ENCODE measurements around the gene ITFG1. TPM values are rescaled to one million over a fixed set of nuclear protein-coding genes. Genes with fewer than 3 reads are reported as not detected.

ITFG1 gene
- total RNA-seq, 1 experiment from 2014 or later = 38.2 TPM

- ChIA-PET POLR2A (no interaction called here), CTCF (interaction anchor here (0.7 kb wide), 1 partner anchor 12 kb away, joined by 3 read pairs; no protein-coding TSS in a partner anchor)
- Mint-ChIP-seq H3K27ac (ENCODE audit: unreplicated experiment) (no peak overlapping the region), H3K9me3 (ENCODE audit: unreplicated experiment) (no peaks in the 10 kb centered on the region), H3K4me1 (ENCODE audit: low read depth, unreplicated experiment) (peaks cover 7% of the 10 kb centered on the region), H3K36me3 (ENCODE audit: insufficient read depth, unreplicated experiment) (peaks cover 12% of the 10 kb centered on the region), H3K27me3 (ENCODE audit: insufficient read depth, unreplicated experiment) (no peaks in the 10 kb centered on the region), H3K4me3 (ENCODE audit: unreplicated experiment) (no peak overlapping the region)
- intact Hi-C loops (cut with micrococcal nuclease; ENCODE audit: unreplicated experiment) = no loop called here
- no peaks in the 10 kb centered on the region for H3K36me3 ChIP-seq (ENCODE audit: control insufficient read depth, insufficient read depth, low read length)
- TF ChIP-seq CTCF (IDR thresholded peaks at IDR 0.05; ENCODE audit: insufficient read depth in 1 of 2, low read depth in 1 of 2, low read length in 1 of 2, severe bottlenecking in 1 of 2, unreplicated experiment in 1 of 2) = no peak
- no peak for DNase-seq
- no peaks in the 10 kb centered on the region for H3K9me3 ChIP-seq
- H3K27me3 ChIP-seq (replicated peaks; ENCODE audit: control insufficient read depth, insufficient read depth, low read length) = no peaks in the 10 kb centered on the region
- H3K4me3 ChIP-seq (ENCODE audit: low read depth, low read length) = no peak overlapping the region
- no TSS peak for BruUV-seq (replicated peaks)
- no peaks in the 10 kb centered on the region for H3K4me1 ChIP-seq
These were observed 331.0 kb downstream of the ITFG1 start for GRCh38 chr16:47129755-47130435.

GRCh38 chr16:47127541-47127940 lies 333.3 kb downstream of the ITFG1 start:
- ChIA-PET POLR2A (no interaction called here), CTCF (no interaction called here)
- H3K27me3 ChIP-seq (replicated peaks; ENCODE audit: control insufficient read depth, insufficient read depth, low read length) = no peaks in the 10 kb centered on the region
- no peaks in the 10 kb centered on the region for H3K4me1 ChIP-seq
- TF ChIP-seq CTCF (IDR thresholded peaks at IDR 0.05; ENCODE audit: insufficient read depth in 1 of 2, low read depth in 1 of 2, low read length in 1 of 2, severe bottlenecking in 1 of 2, unreplicated experiment in 1 of 2) = no peak
- DNase-seq = no peak
- Mint-ChIP-seq H3K27ac (ENCODE audit: unreplicated experiment) (no peak overlapping the region), H3K4me3 (ENCODE audit: unreplicated experiment) (no peak overlapping the region), H3K4me1 (ENCODE audit: low read depth, unreplicated experiment) (peaks cover 7% of the 10 kb centered on the region), H3K9me3 (ENCODE audit: unreplicated experiment) (no peaks in the 10 kb centered on the region), H3K36me3 (ENCODE audit: insufficient read depth, unreplicated experiment) (peaks cover 12% of the 10 kb centered on the region), H3K27me3 (ENCODE audit: insufficient read depth, unreplicated experiment) (no peaks in the 10 kb centered on the region)
- H3K4me3 ChIP-seq (ENCODE audit: low read depth, low read length) = no peak overlapping the region
- H3K36me3 ChIP-seq (ENCODE audit: control insufficient read depth, insufficient read depth, low read length) = no peaks in the 10 kb centered on the region
- no peaks in the 10 kb centered on the region for H3K9me3 ChIP-seq
- no TSS peak for BruUV-seq (replicated peaks)
- intact Hi-C loops (cut with micrococcal nuclease; ENCODE audit: unreplicated experiment) = no loop called here

DNA sequence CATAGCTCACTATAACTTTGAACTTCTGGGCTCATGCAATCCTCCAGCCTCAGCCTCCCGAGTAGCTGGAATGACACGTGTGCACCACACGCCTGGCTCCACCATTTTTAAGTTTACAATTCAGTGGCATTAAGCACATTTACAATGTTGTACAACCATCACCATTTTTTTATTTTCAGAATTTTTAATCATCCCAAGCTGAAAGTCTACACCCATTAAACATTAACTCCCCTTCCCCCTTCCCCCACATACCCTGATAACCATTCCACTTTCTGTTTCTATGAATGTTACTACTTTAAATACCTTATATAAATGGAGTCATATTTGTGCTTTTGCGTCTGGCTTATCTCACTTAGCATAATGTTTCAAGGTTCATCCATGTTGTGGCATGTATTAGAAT lies 335.1 kb downstream of the ITFG1 start:
- TF ChIP-seq CTCF (IDR thresholded peaks at IDR 0.05; ENCODE audit: insufficient read depth in 1 of 2, low read depth in 1 of 2, low read length in 1 of 2, severe bottlenecking in 1 of 2, unreplicated experiment in 1 of 2) = no peak
- Mint-ChIP-seq H3K4me1 (ENCODE audit: low read depth, unreplicated experiment) (peaks cover 4% of the 10 kb centered on the region), H3K9me3 (ENCODE audit: unreplicated experiment) (no peaks in the 10 kb centered on the region), H3K36me3 (ENCODE audit: insufficient read depth, unreplicated experiment) (peaks cover 12% of the 10 kb centered on the region), H3K27me3 (ENCODE audit: insufficient read depth, unreplicated experiment) (no peaks in the 10 kb centered on the region), H3K27ac (ENCODE audit: unreplicated experiment) (no peak overlapping the region), H3K4me3 (ENCODE audit: unreplicated experiment) (no peak overlapping the region)
- CTCF ChIA-PET = interaction anchor here (1.0 kb wide), 1 partner anchor 16 kb away, joined by 4 read pairs; no protein-coding TSS in a partner anchor
- no peak overlapping the region for H3K4me3 ChIP-seq (ENCODE audit: low read depth, low read length)
- no peaks in the 10 kb centered on the region for H3K4me1 ChIP-seq
- H3K27me3 ChIP-seq (replicated peaks; ENCODE audit: control insufficient read depth, insufficient read depth, low read length) = no peaks in the 10 kb centered on the region
- POLR2A ChIA-PET = no interaction called here
- no peak for DNase-seq
- H3K36me3 ChIP-seq (ENCODE audit: control insufficient read depth, insufficient read depth, low read length) = no peaks in the 10 kb centered on the region
- H3K9me3 ChIP-seq = no peaks in the 10 kb centered on the region
- intact Hi-C loops (cut with micrococcal nuclease; ENCODE audit: unreplicated experiment) = no loop called here
- no TSS peak for BruUV-seq (replicated peaks)
